ENCODE measurements around the gene CCDC102A.

The CCDC102A gene

DNA sequence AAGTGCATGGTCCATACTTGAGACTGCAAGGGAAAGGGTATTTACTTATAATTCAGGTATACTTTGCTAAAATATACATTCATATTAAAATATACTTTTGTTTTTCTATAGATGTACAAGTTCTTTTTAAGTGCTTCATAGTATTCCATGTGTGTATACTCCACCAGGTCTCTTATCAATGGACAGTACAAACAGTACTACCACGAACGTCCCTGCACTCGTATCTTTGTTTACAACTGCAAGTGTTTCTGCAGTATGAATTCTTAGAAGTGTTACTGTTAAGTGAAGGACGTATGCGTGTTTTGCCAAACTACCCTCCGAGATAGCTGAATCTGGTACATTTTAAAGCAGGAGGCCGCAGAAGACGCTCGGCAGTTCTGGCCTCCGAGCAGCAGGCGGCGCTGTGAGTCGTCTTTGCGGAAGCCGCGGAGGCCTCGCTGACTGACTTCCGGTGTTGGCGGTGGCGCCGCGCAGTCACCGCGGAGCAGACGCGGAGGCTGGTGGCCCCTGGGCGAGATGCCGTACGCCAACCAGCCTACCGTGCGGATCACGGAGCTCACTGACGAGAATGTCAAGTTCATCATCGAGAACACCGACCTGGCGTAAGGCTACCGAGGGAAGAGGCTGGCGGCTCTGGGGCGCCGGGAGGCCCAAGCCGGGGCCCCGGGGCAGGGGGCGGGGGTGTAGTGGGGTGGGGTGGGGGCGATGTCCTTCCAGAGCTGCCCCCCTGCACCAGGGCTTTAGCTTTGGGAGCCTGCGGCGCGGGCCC, 74.0 kb downstream of the CCDC102A start, which contains the start of gene POLR2C:
TSS of gene POLR2C (plus strand) at position 471 of the 769 bp plus-strand sequence. CDS start at position 517, 46 bp downstream.
- Histone ChIP-seq H3K27me3 (ENCODE audit: control insufficient read depth in 2 of 2, insufficient read depth in 2 of 2, low read length in 2 of 2) (no peaks in the 10 kb centered on the region), H3K4me1 (ENCODE audit: control insufficient read depth in 2 of 2, insufficient read depth in 2 of 2, low read length in 2 of 2) (peaks cover 9 to 13% of the 10 kb centered on the region in 2 donors), H3K9ac (ENCODE audit: low read depth in 1 of 2, low read length in 2 of 2) (peak within 1 kb of the TSS; percentile 71 to 88), H3K4me3 (ENCODE audit: low read length in 2 of 2) (peak within 1 kb of the TSS; percentile 73 to 81), H3K9me3 (ENCODE audit: control insufficient read depth in 2 of 2, low read length in 2 of 2) (no peaks in the 10 kb centered on the region), H3K27ac (ENCODE audit: low read depth in 2 of 2, low read length in 2 of 2) (peak within 1 kb of the TSS; percentile 40 to 63), H3K36me3 (ENCODE audit: control insufficient read depth in 2 of 2, insufficient read depth in 2 of 2, low read length in 2 of 2) (peaks cover 50 to 71% of the 10 kb centered on the region in 2 donors)
